KOPT-K1 (cell line): ENCODE data around the gene TULP4.

Source experiments
- H3K27ac ChIP-seq: fragments of 200-600 bp; sonication (generic); 2 replicates; pipeline ENCODE4 v1.5.1; 2016; ENCODE audit warnings: antibody characterized with exemption, mild to moderate bottlenecking, low read depth, low read length; ENCODE audit not compliant: poor library complexity, severe bottlenecking
- H3K36me3 ChIP-seq: fragments of 200-600 bp; sonication (generic); 2 replicates; pipeline ENCODE4 v1.5.1; 2017; ENCODE audit warnings: antibody characterized with exemption, mild to moderate bottlenecking, low read length, moderate library complexity; ENCODE audit not compliant: insufficient read depth
- H3K9me3 ChIP-seq: fragments of 200-600 bp; sonication (generic); 2 replicates; pipeline ENCODE4 v1.5.1; 2017; ENCODE audit warnings: antibody characterized with exemption, low read length, mild to moderate bottlenecking; ENCODE audit not compliant: insufficient read depth, poor library complexity, severe bottlenecking

TULP4 gene

GRCh38 chr6:158311193-158311592 is 1.1 kb upstream of the TULP4 start:
- peaks cover 16% of the 10 kb centered on the region for H3K36me3 ChIP-seq
- H3K9me3 ChIP-seq, result peaks cover 7% of the 10 kb centered on the region
- H3K27ac ChIP-seq, result no peak overlapping the region

DNA sequence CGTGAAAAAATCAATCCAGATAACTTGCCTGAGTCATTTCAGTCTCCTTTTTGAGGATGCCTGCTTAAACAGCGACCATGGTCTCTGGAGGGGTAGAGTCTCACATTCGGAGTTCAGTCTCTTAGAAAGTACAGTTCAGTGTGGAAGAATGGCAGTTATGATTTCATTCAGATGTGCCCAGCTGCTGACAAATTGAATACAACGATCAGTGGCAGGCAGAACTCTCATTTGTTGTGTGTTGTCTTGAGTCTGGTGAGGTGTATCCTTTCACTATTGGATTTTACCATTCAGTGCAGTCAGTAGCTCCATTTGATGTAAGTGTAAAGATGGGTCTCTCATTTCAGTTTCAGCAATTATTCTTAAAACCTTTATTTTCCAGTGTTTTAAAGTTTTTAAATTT is 639 bp upstream of the TULP4 start:
- H3K27ac ChIP-seq, result no peak overlapping the region
- H3K9me3 ChIP-seq, result peaks cover 10% of the 10 kb centered on the region
- H3K36me3 ChIP-seq, result peaks cover 20% of the 10 kb centered on the region

DNA sequence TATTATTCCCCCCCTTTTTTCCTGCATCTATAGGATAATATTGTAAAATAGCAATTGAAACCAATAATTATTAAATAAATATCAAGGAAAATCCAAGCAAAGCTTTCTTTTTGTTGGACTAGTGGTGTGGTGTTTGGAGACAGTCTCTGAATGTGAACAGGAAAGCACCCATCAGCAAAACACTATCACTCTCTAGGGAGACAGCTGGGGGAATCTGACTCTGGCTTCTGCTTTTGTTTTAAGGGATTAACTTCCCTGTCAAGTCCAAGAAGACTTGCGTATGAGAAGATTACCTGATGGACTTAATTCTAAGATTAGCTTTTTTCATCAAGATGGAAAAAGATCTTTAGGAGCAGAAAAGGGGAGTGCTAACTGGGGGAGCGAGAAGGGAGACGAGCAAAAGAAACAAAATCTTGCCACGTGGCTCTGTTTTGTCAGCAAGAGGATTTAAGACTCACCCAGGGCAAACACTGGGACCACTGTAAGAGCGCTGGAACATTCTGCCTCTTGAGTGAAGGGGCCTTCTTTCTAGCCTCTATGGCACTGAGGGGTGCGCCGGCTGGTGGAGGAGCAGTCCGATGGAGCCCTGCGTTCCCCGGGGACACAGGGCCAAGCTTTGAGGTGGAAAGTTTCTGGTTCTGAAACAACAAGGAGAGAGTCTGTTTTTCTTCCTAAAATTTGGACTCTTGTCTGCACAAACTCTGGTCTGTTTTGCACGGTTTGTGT is 570 bp downstream of the TULP4 start:
- Histone ChIP-seq H3K27ac (no peak overlapping the region), H3K9me3 (peaks cover 13% of the 10 kb centered on the region), H3K36me3 (peaks cover 20% of the 10 kb centered on the region)

GRCh38 chr6:158313989-158314388 is 1.7 kb downstream of the TULP4 start:
- Histone ChIP-seq H3K36me3 (peaks cover 20% of the 10 kb centered on the region), H3K9me3 (peaks cover 13% of the 10 kb centered on the region), H3K27ac (no peak overlapping the region)

DNA sequence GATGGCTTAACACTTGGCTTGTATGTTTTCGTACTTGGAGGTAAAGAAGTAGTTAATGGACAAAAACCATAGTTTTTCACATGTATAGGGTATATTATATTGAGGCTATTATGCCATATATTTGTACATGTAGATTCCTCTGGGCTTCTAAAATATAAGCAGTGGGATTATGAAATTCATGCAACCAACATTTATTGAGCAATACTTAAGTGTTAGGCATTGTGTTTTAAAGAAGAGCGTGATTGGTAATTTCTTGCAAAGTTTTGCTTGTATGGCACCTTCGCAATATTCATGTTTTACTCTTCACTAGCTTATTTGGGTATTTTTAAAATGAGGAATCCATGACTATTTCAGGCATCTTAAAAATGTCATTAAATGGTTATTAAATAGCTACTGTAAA is 2.5 kb downstream of the TULP4 start:
- peaks cover 20% of the 10 kb centered on the region for H3K36me3 ChIP-seq
- no peak overlapping the region for H3K27ac ChIP-seq
- peaks cover 13% of the 10 kb centered on the region for H3K9me3 ChIP-seq

GRCh38 chr6:158316022-158316421 is 3.8 kb downstream of the TULP4 start:
- H3K27ac ChIP-seq, result no peak overlapping the region
- peaks cover 20% of the 10 kb centered on the region for H3K36me3 ChIP-seq
- peaks cover 13% of the 10 kb centered on the region for H3K9me3 ChIP-seq

DNA sequence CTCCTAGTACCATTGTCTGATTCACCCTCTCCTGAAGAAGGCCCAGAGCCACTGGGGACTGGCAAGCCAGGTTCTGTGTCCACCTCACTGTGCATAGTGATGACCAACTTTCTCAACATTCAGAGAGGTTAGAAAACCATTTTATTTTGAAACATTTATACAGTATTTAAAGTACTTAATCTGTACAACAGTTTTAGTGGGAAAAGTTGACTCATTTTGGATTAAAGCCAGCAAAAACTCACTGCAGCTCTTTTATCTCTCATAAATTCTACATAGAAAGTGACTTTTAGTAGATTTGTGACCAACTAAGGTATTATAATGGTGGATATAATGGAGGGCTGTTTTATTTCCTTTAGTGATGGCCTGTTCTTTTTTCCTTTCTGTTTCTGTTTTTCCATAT is 9.7 kb downstream of the TULP4 start:
- H3K27ac ChIP-seq, result no peak overlapping the region
- H3K36me3 ChIP-seq, result no peaks in the 10 kb centered on the region
- peaks cover under 1% of the 10 kb centered on the region for H3K9me3 ChIP-seq

DNA sequence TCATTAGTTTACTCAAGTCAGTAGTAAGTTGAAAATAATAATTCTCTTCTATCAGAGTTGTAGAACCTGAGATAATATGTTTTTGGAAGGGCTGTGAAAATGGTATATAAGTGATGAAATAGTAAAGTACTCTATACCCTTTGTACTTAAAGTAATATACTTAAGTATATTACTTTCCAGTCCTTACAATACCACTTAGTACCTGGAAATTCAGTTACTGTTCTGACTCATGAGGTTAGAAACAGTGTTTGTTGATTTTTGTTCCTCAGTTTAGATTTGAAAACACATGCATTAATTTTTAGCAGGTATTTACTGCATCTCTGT is 10.1 kb downstream of the TULP4 start:
- no peaks in the 10 kb centered on the region for H3K36me3 ChIP-seq
- H3K9me3 ChIP-seq, result no peaks in the 10 kb centered on the region
- H3K27ac ChIP-seq, result no peak overlapping the region

DNA sequence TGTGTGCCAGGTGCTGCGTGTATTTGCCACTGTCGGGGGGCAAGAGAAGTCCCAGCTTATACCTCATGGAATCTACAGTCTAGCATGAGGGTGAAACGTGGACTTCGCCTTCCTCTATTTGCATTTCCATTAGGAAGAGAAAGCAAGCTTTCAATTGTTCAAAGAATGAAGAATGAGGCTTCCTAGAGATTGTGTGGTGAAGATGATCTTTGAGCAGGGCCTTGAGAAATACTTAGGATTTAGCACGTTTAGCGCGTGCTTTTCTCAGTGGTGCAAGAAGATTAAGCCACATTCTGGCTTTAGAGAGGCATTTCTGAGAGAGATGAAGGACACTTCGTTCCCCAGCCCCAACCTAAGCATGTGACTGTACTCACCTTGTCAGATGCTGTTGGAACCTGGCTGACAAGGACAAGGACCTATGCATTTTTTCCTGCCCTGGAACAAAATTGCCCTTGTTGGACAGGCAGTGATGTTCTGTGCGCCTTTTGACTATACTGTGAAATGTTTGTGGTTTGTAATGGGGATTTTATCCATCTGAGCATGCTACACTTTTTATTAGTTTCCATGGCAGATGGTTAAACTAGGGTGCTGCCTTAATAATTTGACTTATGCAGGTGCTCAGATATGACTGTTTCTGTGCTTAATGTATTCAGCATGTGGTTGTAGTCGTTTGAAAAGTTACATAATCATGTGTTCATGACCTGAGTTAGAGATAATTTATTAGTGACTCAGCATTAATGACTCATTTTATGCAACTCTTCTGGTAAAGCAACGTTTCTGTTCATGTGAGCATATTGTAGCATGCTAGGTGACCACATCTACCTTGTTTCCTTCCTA is 10.7 kb downstream of the TULP4 start:
- H3K27ac ChIP-seq, result no peak overlapping the region
- H3K9me3 ChIP-seq, result no peaks in the 10 kb centered on the region
- H3K36me3 ChIP-seq, result no peaks in the 10 kb centered on the region

DNA sequence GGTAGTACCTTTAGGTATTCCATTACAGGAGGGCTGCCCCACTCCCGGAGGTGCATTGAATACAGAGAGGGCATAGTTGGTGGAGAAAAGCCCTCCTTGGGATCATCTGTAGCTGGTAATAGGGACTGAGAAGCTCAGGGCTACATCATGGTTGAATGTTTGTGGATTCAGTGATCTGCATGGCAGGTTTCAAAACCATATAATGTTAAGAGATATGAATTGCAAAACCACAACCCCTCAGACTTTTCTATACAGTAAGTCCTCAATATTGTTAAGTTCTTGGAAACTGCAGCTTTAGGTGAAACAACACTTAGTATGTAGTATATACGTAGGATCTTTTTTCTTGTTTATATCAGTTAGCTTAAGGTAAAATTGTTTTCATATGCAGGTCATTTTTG is 11.3 kb downstream of the TULP4 start:
- Histone ChIP-seq H3K9me3 (no peaks in the 10 kb centered on the region), H3K27ac (no peak overlapping the region), H3K36me3 (no peaks in the 10 kb centered on the region)

DNA sequence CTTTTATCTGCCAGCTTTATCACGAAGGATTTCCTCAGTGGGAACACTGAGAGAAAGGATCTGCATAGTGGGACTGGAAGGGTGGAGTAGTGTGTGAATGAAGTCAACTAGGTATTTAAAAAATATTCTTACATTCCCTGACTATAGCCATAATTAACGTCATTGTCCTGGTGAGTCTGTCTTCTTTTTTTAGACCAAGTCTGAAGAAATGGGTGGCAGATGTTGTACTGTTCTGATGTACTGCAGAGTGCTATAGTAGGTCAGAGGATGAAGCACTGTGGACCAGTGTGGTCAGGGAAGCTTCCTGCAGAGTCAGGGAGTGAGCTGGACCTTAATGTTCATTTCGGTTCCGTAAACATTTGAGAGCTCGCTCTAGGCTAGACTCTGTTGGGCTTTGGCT is 11.9 kb downstream of the TULP4 start:
- Histone ChIP-seq H3K9me3 (no peaks in the 10 kb centered on the region), H3K36me3 (no peaks in the 10 kb centered on the region), H3K27ac (no peak overlapping the region)

DNA sequence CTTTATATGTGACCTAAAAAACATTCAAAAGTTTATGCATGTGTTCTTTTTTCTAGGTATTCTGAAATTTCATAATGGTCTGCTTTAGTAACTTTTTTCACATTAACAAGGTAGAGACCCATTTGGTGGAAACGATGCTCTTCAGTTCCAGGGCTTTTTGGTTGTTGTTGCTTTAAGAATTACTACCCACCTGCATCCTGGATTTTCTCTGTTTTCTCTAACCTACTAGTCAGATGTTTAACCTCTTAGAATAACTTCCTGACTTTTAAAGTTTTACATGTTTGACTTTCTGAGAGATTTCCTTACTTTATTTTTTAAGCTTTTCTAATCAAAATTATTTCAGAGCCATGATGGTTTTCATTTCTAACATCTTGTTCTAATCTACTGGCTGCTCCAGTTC is 14.9 kb downstream of the TULP4 start:
- Histone ChIP-seq H3K9me3 (peaks cover 2% of the 10 kb centered on the region), H3K36me3 (no peaks in the 10 kb centered on the region), H3K27ac (no peak overlapping the region)

DNA sequence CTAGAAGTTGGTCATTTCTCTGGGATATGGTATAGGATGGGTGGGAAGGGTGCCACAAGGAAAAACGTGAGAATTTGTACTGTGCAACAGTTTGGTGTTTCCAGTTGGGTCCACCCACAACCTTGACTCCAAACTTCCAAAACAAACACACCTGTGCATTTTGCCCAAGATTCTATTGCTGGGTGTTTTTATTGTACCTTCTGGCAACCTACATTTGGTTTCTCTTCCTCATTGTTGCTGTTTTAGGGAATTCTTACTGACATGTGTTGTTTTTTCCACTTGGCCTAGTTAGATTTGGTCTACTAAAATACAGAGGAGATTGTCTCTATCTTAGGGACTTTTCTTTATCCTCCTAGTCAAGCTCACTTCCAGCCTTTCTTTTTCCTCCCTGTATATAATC is 16.7 kb downstream of the TULP4 start:
- Histone ChIP-seq H3K36me3 (no peaks in the 10 kb centered on the region), H3K9me3 (peaks cover 15% of the 10 kb centered on the region), H3K27ac (no peak overlapping the region)

- Histone ChIP-seq H3K9me3 (peaks cover 15% of the 10 kb centered on the region), H3K27ac (no peak overlapping the region), H3K36me3 (no peaks in the 10 kb centered on the region)
Observed at GRCh38 chr6:158329531-158329930, 17.3 kb downstream of the TULP4 start.

DNA sequence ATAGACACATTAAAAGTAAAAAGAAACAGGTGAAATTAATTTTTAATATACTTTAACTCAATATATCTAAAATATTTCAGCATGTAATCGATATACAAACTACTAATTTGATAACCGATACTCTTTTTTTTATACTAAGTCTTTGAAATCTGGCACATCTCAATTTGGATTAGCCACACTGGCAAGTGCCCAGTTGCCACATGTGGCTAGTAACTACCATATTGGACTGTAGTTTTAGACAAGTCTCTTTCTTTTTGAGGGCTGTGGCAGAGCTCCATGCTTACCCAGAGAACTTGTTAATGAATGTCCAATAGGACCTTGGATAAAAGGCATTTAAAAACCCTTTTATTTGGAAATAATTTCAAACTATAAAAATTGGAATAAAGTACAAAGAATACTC is 17.8 kb downstream of the TULP4 start:
- H3K27ac ChIP-seq, result no peak overlapping the region
- H3K9me3 ChIP-seq, result peaks cover 15% of the 10 kb centered on the region
- H3K36me3 ChIP-seq, result no peaks in the 10 kb centered on the region

DNA sequence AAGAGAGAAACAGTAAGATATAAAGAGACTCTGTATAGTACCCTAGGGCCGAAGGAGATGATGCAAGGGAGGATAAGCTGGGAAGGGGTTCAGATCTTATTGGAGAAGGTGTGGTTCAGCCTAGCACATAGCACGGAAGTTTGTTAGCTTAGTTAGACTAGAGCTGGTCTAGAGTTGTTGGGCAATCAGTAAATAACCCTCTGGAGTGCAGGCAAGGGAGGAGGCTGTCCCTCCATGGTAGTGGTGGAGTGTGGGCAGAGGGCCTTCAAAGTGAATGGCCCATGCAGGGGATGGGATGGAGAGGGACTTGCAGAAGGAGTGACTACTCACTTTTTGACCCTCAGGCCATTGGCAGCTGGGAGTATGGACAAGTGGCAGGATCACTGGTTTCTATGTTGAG is 20.0 kb downstream of the TULP4 start:
- H3K36me3 ChIP-seq, result no peaks in the 10 kb centered on the region

More for the DNA sequence above, 20.0 kb downstream of the TULP4 start:
- Histone ChIP-seq H3K27ac (no peak overlapping the region), H3K9me3 (peaks cover 15% of the 10 kb centered on the region)
